ENCODE data around the gene PNKP. TPM values are rescaled to one million over a fixed set of nuclear protein-coding genes. Genes with fewer than 3 reads are reported as not detected.

Gene PNKP
- total RNA-seq, 2 experiments from 2014 or later: 78.9 to 143 TPM

GRCh38 chr19:49818649-49819370, 48.6 kb downstream of the PNKP start:
- no peaks in the 10 kb centered on the region for H3K36me3 Mint-ChIP-seq
- no peak for DNase-seq
- H3K4me3 Mint-ChIP-seq: peak overlapping the region; percentile 94
- H3K27me3 Mint-ChIP-seq: no peaks in the 10 kb centered on the region
- H3K27ac Mint-ChIP-seq: peak overlapping the region; percentile 97
- H3K9me3 Mint-ChIP-seq: no peaks in the 10 kb centered on the region
- peaks cover 21% of the 10 kb centered on the region for H3K4me1 Mint-ChIP-seq

- Mint-ChIP-seq H3K27me3 (no peaks in the 10 kb centered on the region), H3K9me3 (no peaks in the 10 kb centered on the region), H3K27ac (peak within 1 kb of the TSS; percentile 97), H3K36me3 (no peaks in the 10 kb centered on the region), H3K4me3 (peak within 1 kb of the TSS; percentile 94), H3K4me1 (peaks cover 21% of the 10 kb centered on the region)
- DNase-seq: peak; percentile 89
These were observed 49.3 kb downstream of the PNKP start, which contains the start of gene MED25 for GRCh38 chr19:49817964-49818648. MED25 (plus strand) TSS chr19:49818289; CDS start chr19:49818342, 53 bp downstream.

GRCh38 chr19:49816590-49816989, 50.8 kb downstream of the PNKP start:
- DNase-seq: no peak
- no peak overlapping the region for H3K4me3 Mint-ChIP-seq
- peaks cover 30% of the 10 kb centered on the region for H3K4me1 Mint-ChIP-seq
- H3K36me3 Mint-ChIP-seq: no peaks in the 10 kb centered on the region
- H3K9me3 Mint-ChIP-seq: no peaks in the 10 kb centered on the region
- no peak overlapping the region for H3K27ac Mint-ChIP-seq
- H3K27me3 Mint-ChIP-seq: no peaks in the 10 kb centered on the region

- H3K27ac Mint-ChIP-seq: no peak overlapping the region
- DNase-seq: no peak
- H3K9me3 Mint-ChIP-seq: no peaks in the 10 kb centered on the region
- H3K27me3 Mint-ChIP-seq: no peaks in the 10 kb centered on the region
- peak overlapping the region; percentile 55 for H3K4me3 Mint-ChIP-seq
- H3K36me3 Mint-ChIP-seq: peaks cover 4% of the 10 kb centered on the region
- H3K4me1 Mint-ChIP-seq: peaks cover 23% of the 10 kb centered on the region
These were observed 53.4 kb downstream of the PNKP start for GRCh38 chr19:49814010-49814409.

GRCh38 chr19:49812997-49813861, 54.1 kb downstream of the PNKP start, which contains the start of gene FUZ:
FUZ (minus strand) TSS chr19:49813292; CDS start chr19:49813106, 186 bp downstream.
- peaks cover 19% of the 10 kb centered on the region for H3K4me1 Mint-ChIP-seq
- H3K4me3 Mint-ChIP-seq: peak within 1 kb of the TSS; percentile 90
- peak; percentile 89 for DNase-seq
- H3K27me3 Mint-ChIP-seq: no peaks in the 10 kb centered on the region
- H3K36me3 Mint-ChIP-seq: peaks cover 4% of the 10 kb centered on the region
- peak within 1 kb of the TSS; percentile 93 for H3K27ac Mint-ChIP-seq
- no peaks in the 10 kb centered on the region for H3K9me3 Mint-ChIP-seq

GRCh38 chr19:49812452-49812996, 54.9 kb downstream of the PNKP start:
- Mint-ChIP-seq H3K27ac (peak overlapping the region; percentile 93), H3K4me1 (peaks cover 19% of the 10 kb centered on the region), H3K9me3 (no peaks in the 10 kb centered on the region), H3K4me3 (peak overlapping the region; percentile 90), H3K36me3 (peaks cover 4% of the 10 kb centered on the region), H3K27me3 (no peaks in the 10 kb centered on the region)
- DNase-seq: no peak

- peaks cover 5% of the 10 kb centered on the region for H3K36me3 Mint-ChIP-seq
- H3K4me1 Mint-ChIP-seq: peaks cover 19% of the 10 kb centered on the region
- H3K4me3 Mint-ChIP-seq: no peak overlapping the region
- H3K27ac Mint-ChIP-seq: no peak overlapping the region
- no peaks in the 10 kb centered on the region for H3K9me3 Mint-ChIP-seq
- H3K27me3 Mint-ChIP-seq: no peaks in the 10 kb centered on the region
- DNase-seq: no peak
These were observed 56.0 kb downstream of the PNKP start for GRCh38 chr19:49811328-49811727.

Other genes starting within 250 kb of the PNKP start
- gene RRAS, start 227.4 kb downstream of the PNKP start, total RNA-seq: 1 to 10 TPM; 4.4 to 5.0 TPM
- 10 to 100 TPM; 58.9 to 62.2 TPM for gene SCAF1, start 225.4 kb downstream of the PNKP start, total RNA-seq
- 100 to 1,000 TPM in 1 of 2 experiments, 10 to 100 TPM in 1; 94.5 to 105 TPM for gene IRF3, start 201.7 kb downstream of the PNKP start, total RNA-seq
- gene BCL2L12, start 201.6 kb downstream of the PNKP start, total RNA-seq: 10 to 100 TPM; 74.1 to 81.9 TPM
- gene PRMT1, start 190.3 kb downstream of the PNKP start, total RNA-seq: 100 to 1,000 TPM; 538 to 547 TPM
- gene ADM5, start 178.0 kb downstream of the PNKP start, total RNA-seq: 10 to 100 TPM in 1 of 2 experiments, 1 to 10 TPM in 1; 9.5 to 12.0 TPM
- 1 to 10 TPM in 1 of 2 experiments, under 1 TPM in 1; 0.89 to 1.1 TPM for gene CPT1C, start 176.5 kb downstream of the PNKP start, total RNA-seq
- gene TSKS, start 104.3 kb downstream of the PNKP start, total RNA-seq: under 1 TPM; 0.58 to 0.72 TPM
- 10 to 100 TPM; 83.0 to 83.2 TPM for gene AP2A1, start 100.6 kb downstream of the PNKP start, total RNA-seq
- gene FUZ, start 54.3 kb downstream of the PNKP start, total RNA-seq: 10 to 100 TPM; 28.7 to 30.9 TPM
- 10 to 100 TPM; 41.6 to 44.8 TPM for gene MED25, start 49.3 kb downstream of the PNKP start, total RNA-seq
- 10 to 100 TPM; 73.9 to 76.4 TPM for gene PTOV1, start 16.4 kb downstream of the PNKP start, total RNA-seq
- gene AKT1S1, start 9.8 kb upstream of the PNKP start, total RNA-seq: 10 to 100 TPM; 21.0 to 22.7 TPM
- gene TBC1D17, start 10.1 kb upstream of the PNKP start, total RNA-seq: 10 to 100 TPM; 22.6 to 24.0 TPM
- gene IL4I1, start 29.3 kb upstream of the PNKP start, total RNA-seq: 1 to 10 TPM; 2.3 to 2.9 TPM
- 10 to 100 TPM; 23.4 to 25.4 TPM for gene ATF5, start 61.6 kb upstream of the PNKP start, total RNA-seq
- 100 to 1,000 TPM; 164 to 179 TPM for gene NUP62, start 61.9 kb upstream of the PNKP start, total RNA-seq
- gene SIGLEC11, start 93.6 kb upstream of the PNKP start, total RNA-seq: not detected
- gene VRK3, start 157.8 kb upstream of the PNKP start, total RNA-seq: 10 to 100 TPM; 43.1 to 48.8 TPM
- 1 to 10 TPM; 8.1 to 9.1 TPM for gene ZNF473, start 158.4 kb upstream of the PNKP start, total RNA-seq